ENCODE data around the gene AFAP1L1. TPM values are rescaled to one million over a fixed set of nuclear protein-coding genes. Genes with fewer than 3 reads are reported as not detected.

The AFAP1L1 gene
- total RNA-seq, 2 donors from 2014 or later = 0.58 to 0.79 TPM

- H3K9me3 Mint-ChIP-seq = no peaks in the 10 kb centered on the region
- peaks cover 11% of the 10 kb centered on the region for H3K4me1 Mint-ChIP-seq
- no peak for DNase-seq
- Histone ChIP-seq H3K27ac (ENCODE audit: low read depth, low read length) (no peak overlapping the region), H3K9me3 (ENCODE audit: control insufficient read depth, low read length) (no peaks in the 10 kb centered on the region), H3K9ac (ENCODE audit: extremely low read depth, low read length, poor library complexity, severe bottlenecking) (no peak overlapping the region), H3K4me1 (ENCODE audit: control insufficient read depth, insufficient read depth, low read length) (no peaks in the 10 kb centered on the region), H3K27me3 (ENCODE audit: control insufficient read depth, insufficient read depth, low read length, poor library complexity, severe bottlenecking) (peaks cover 65% of the 10 kb centered on the region), H3K36me3 (ENCODE audit: control insufficient read depth, insufficient read depth, low read length) (no peaks in the 10 kb centered on the region), H3K4me3 (ENCODE audit: low read length) (no peak overlapping the region)
- no peaks in the 10 kb centered on the region for H3K36me3 Mint-ChIP-seq (ENCODE audit: low read depth)
- H3K27ac Mint-ChIP-seq = no peak overlapping the region
- TF ChIP-seq CTCF (conservative IDR thresholded peaks at IDR 0.05) = no peak
- H3K4me3 Mint-ChIP-seq = no peak overlapping the region
- H3K27me3 Mint-ChIP-seq (ENCODE audit: insufficient read depth) = peaks cover 59% of the 10 kb centered on the region
- 80 to 100% methylated on average over 3 to 7 of the region's 7 CpGs for WGBS, 2 experiments (ENCODE audit: insufficient coverage in 1 of 2, insufficient read length in 1 of 2)
These were observed 17.6 kb downstream of the AFAP1L1 start for GRCh38 chr5:149289301-149289700.

- Histone ChIP-seq H3K9me3 (ENCODE audit: control insufficient read depth, low read length) (no peaks in the 10 kb centered on the region), H3K4me3 (ENCODE audit: low read length) (no peak overlapping the region), H3K4me1 (ENCODE audit: control insufficient read depth, insufficient read depth, low read length) (no peaks in the 10 kb centered on the region), H3K36me3 (ENCODE audit: control insufficient read depth, insufficient read depth, low read length) (no peaks in the 10 kb centered on the region), H3K9ac (ENCODE audit: extremely low read depth, low read length, poor library complexity, severe bottlenecking) (no peak overlapping the region), H3K27me3 (ENCODE audit: control insufficient read depth, insufficient read depth, low read length, poor library complexity, severe bottlenecking) (peaks cover 27% of the 10 kb centered on the region), H3K27ac (ENCODE audit: low read depth, low read length) (no peak overlapping the region)
- H3K27ac Mint-ChIP-seq = no peak overlapping the region
- DNase-seq = no peak
- H3K4me1 Mint-ChIP-seq = peaks cover 8% of the 10 kb centered on the region
- WGBS, 2 experiments (ENCODE audit: insufficient coverage in 1 of 2, insufficient read length in 1 of 2) = 56 to 76% methylated on average over 7 to 10 of the region's 10 CpGs
- peaks cover 25% of the 10 kb centered on the region for H3K27me3 Mint-ChIP-seq (ENCODE audit: insufficient read depth)
- H3K36me3 Mint-ChIP-seq (ENCODE audit: low read depth) = no peaks in the 10 kb centered on the region
- TF ChIP-seq CTCF (conservative IDR thresholded peaks at IDR 0.05) = no peak
- no peaks in the 10 kb centered on the region for H3K9me3 Mint-ChIP-seq
- H3K4me3 Mint-ChIP-seq = no peak overlapping the region
These were observed 23.5 kb downstream of the AFAP1L1 start for GRCh38 chr5:149294872-149295829.

- Histone ChIP-seq H3K9me3 (ENCODE audit: control insufficient read depth, low read length) (no peaks in the 10 kb centered on the region), H3K4me1 (ENCODE audit: control insufficient read depth, insufficient read depth, low read length) (no peaks in the 10 kb centered on the region), H3K36me3 (ENCODE audit: control insufficient read depth, insufficient read depth, low read length) (no peaks in the 10 kb centered on the region), H3K27me3 (ENCODE audit: control insufficient read depth, insufficient read depth, low read length, poor library complexity, severe bottlenecking) (peaks cover 26% of the 10 kb centered on the region), H3K27ac (ENCODE audit: low read depth, low read length) (no peak overlapping the region), H3K4me3 (ENCODE audit: low read length) (no peak overlapping the region), H3K9ac (ENCODE audit: extremely low read depth, low read length, poor library complexity, severe bottlenecking) (no peak overlapping the region)
- no peak for TF ChIP-seq CTCF (conservative IDR thresholded peaks at IDR 0.05)
- no peak for DNase-seq
- Mint-ChIP-seq H3K36me3 (ENCODE audit: low read depth) (no peaks in the 10 kb centered on the region), H3K4me3 (no peak overlapping the region), H3K4me1 (no peaks in the 10 kb centered on the region), H3K27me3 (ENCODE audit: insufficient read depth) (peaks cover 15% of the 10 kb centered on the region), H3K9me3 (no peaks in the 10 kb centered on the region), H3K27ac (no peak overlapping the region)
- WGBS, 2 experiments (ENCODE audit: insufficient coverage in 1 of 2, insufficient read length in 1 of 2) = 90 to 93% methylated on average over 3 to 5 of the region's 5 CpGs
These were observed 25.8 kb downstream of the AFAP1L1 start for GRCh38 chr5:149297340-149298025.

All from endodermal cell (in vitro differentiated cells).